K562 (cell line): ENCODE measurements around the gene TALDO1. TPM values are rescaled to one million over a fixed set of nuclear protein-coding genes. Genes with fewer than 3 reads are reported as not detected.
A peak's percentile ranks its signal among the peaks of the same experiment; 100 is the strongest.

ENCODE experiments used
- MYNN ChIP-seq, 2 experiments: sonication (generic); formaldehyde crosslinking in 1 of 2; IDR thresholded peaks; 2 replicates each; pipeline versions ENCODE4 v1.5.0 to v1.6.1; 2016 to 2020; ENCODE audit warnings: antibody characterized with exemption in 1 of 2, missing genetic modification reagents in 1 of 2
- POLR2A ChIP-seq: fragments of 450-650 bp; conservative IDR thresholded peaks from 2 replicates; pipeline ENCODE4 v1.6.1; 2016
- RBFOX2 ChIP-seq: fragments of 200-400 bp; formaldehyde crosslinking; IDR thresholded peaks from 2 replicates; pipeline ENCODE4 v1.6.1; 2017; ENCODE audit warnings: low read depth, mild to moderate bottlenecking, low read length, moderate library complexity
- SMARCB1 ChIP-seq: IDR thresholded peaks from 2 replicates; pipeline ENCODE4 v1.6.1; 2011; ENCODE audit warnings: improper control_type of control experiment, low read depth; ENCODE audit not compliant: insufficient read length
- SUPT5H ChIP-seq: fragments of 450-650 bp; IDR thresholded peaks from 2 replicates; pipeline ENCODE4 v1.6.1; 2016
- polyA plus RNA-seq, 8 experiments: library from polyadenylated mRNA; depleted of rRNA in 4 of 8; stranded (reverse) in 5 of 8; unstranded in 3 of 8; fragments of >200 nt; fragmentation: Nextera tagmentation in 2 of 8; fragmentation: Illumina TruSeq in 1 of 8; extraction: Ambion mirVana in 2 of 8; extraction: Trizol in 1 of 8; gene quantifications; 2 replicates each; pipeline versions ENCODE4 v1.2.1 to v1.2.3, GENCODE V29; 2011 to 2014; ENCODE audit warnings: inconsistent platforms in 1 of 8, missing spikeins in 1 of 8
- total RNA-seq, 7 experiments: library from RNA; depleted of rRNA in 6 of 7; stranded (reverse); fragments of >200 nt in 6 of 7; fragmentation: Illumina TruSeq in 2 of 7; extraction: Trizol in 2 of 7; gene quantifications; 2 replicates each; pipeline versions ENCODE4 v1.2.1 to v1.2.3, GENCODE V29; 2011 to 2021; ENCODE audit warnings: low replicate concordance in 1 of 7
- TF ChIP-seq, protein P1 (sequence below), 2 experiments: fragments of 450-650 bp; formaldehyde crosslinking in 1 of 2; IDR thresholded peaks; 2 replicates each; pipeline versions ENCODE4 v1.4.0 to v1.6.1; 2014 to 2020; ENCODE audit warnings: mild to moderate bottlenecking in 2 of 2, borderline replicate concordance in 1 of 2, low read depth in 1 of 2

TALDO1 gene
- total and polyA plus RNA-seq, 9 of the 15 experiments (the other 6 are each of a cell fraction or from before 2014, with no cell fraction given), result 260 to 541 (median 441) TPM

GRCh38 chr11:767238-767637 is 20.0 kb downstream of the TALDO1 start (continued):
- TF ChIP-seq, protein P1, sequence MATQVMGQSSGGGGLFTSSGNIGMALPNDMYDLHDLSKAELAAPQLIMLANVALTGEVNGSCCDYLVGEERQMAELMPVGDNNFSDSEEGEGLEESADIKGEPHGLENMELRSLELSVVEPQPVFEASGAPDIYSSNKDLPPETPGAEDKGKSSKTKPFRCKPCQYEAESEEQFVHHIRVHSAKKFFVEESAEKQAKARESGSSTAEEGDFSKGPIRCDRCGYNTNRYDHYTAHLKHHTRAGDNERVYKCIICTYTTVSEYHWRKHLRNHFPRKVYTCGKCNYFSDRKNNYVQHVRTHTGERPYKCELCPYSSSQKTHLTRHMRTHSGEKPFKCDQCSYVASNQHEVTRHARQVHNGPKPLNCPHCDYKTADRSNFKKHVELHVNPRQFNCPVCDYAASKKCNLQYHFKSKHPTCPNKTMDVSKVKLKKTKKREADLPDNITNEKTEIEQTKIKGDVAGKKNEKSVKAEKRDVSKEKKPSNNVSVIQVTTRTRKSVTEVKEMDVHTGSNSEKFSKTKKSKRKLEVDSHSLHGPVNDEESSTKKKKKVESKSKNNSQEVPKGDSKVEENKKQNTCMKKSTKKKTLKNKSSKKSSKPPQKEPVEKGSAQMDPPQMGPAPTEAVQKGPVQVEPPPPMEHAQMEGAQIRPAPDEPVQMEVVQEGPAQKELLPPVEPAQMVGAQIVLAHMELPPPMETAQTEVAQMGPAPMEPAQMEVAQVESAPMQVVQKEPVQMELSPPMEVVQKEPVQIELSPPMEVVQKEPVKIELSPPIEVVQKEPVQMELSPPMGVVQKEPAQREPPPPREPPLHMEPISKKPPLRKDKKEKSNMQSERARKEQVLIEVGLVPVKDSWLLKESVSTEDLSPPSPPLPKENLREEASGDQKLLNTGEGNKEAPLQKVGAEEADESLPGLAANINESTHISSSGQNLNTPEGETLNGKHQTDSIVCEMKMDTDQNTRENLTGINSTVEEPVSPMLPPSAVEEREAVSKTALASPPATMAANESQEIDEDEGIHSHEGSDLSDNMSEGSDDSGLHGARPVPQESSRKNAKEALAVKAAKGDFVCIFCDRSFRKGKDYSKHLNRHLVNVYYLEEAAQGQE (IDR thresholded peaks at IDR 0.05; ENCODE audit: borderline replicate concordance), result no peak
- TF ChIP-seq, protein P1 (CRISPR knock-in tag; IDR thresholded peaks at IDR 0.05; ENCODE audit: low read depth), result no peak
- TF ChIP-seq SUPT5H (peak; percentile 36; the same call in 1 of the 2 replicates), RBFOX2 (peak; percentile 50), MYNN (IDR thresholded peaks at IDR 0.05) (peak; percentile 65; the same call in 1 of the 2 replicates), MYNN (CRISPR knock-in tag; IDR thresholded peaks at IDR 0.05) (no peak), SMARCB1 (no peak), POLR2A (0 out of 2 replicates have a peak, but pooled peaks have one; percentile 30)
